ENCODE measurements around the gene PMPCA.

- TF ChIP-seq, protein P1, sequence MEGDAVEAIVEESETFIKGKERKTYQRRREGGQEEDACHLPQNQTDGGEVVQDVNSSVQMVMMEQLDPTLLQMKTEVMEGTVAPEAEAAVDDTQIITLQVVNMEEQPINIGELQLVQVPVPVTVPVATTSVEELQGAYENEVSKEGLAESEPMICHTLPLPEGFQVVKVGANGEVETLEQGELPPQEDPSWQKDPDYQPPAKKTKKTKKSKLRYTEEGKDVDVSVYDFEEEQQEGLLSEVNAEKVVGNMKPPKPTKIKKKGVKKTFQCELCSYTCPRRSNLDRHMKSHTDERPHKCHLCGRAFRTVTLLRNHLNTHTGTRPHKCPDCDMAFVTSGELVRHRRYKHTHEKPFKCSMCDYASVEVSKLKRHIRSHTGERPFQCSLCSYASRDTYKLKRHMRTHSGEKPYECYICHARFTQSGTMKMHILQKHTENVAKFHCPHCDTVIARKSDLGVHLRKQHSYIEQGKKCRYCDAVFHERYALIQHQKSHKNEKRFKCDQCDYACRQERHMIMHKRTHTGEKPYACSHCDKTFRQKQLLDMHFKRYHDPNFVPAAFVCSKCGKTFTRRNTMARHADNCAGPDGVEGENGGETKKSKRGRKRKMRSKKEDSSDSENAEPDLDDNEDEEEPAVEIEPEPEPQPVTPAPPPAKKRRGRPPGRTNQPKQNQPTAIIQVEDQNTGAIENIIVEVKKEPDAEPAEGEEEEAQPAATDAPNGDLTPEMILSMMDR (IDR thresholded peaks at IDR 0.05; ENCODE audit: insufficient read depth, low read length), result no peak
- no peak for TF ChIP-seq SPI1 (IDR thresholded peaks at IDR 0.05; ENCODE audit: borderline replicate concordance, low read depth)
Observed at GRCh38 chr9:136426787-136427186, 16.3 kb downstream of the PMPCA start.
